Measurements from ENCODE around the gene ZNF17. TPM values are rescaled to one million over a fixed set of nuclear protein-coding genes. Genes with fewer than 3 reads are reported as not detected.

The ZNF17 gene
- total RNA-seq, 1 donor from 2014 or later: 10.8 TPM

DNA sequence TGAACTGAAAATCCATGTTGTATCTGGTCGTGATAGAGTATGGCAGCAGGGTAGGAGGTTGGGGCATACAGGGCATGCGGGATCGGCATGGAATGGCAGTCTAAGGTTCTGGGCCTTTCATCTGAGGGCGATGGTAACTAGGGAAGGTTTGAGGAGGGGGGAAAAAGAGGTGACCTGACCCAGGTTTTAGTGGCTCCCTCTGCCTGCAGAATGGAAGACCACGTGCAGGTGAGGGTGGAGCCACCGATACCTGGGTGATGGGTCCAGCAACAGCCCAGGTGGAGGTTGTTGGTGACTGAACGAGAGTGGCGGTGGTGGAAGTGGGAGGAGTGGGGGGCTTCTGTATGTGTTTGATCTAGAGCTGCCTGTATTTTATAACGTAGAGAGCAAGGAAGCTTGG lies 28.0 kb downstream of the ZNF17 start:
- H3F3A ChIP-seq (ENCODE audit: low read depth): no peaks in the 10 kb centered on the region
- peaks cover 4% of the 10 kb centered on the region for H4K20me1 ChIP-seq (ENCODE audit: low read depth)
- peaks cover 6% of the 10 kb centered on the region for H3K4me1 ChIP-seq
- Mint-ChIP-seq H3K4me3 (peak overlapping the region; percentile 30), H3K36me3 (peaks cover 79% of the 10 kb centered on the region), H3K4me1 (peaks cover 19% of the 10 kb centered on the region), H3K27me3 (ENCODE audit: insufficient read depth, low read depth) (peaks cover 12% of the 10 kb centered on the region), H3K9me3 (peaks cover 79% of the 10 kb centered on the region), H3K27ac (no peak overlapping the region)
- peaks cover 3% of the 10 kb centered on the region for H3K36me3 ChIP-seq
- H3K27ac ChIP-seq: no peak overlapping the region
- H3K4me2 ChIP-seq: no peak overlapping the region
- DNase-seq (ENCODE audit: low spot score): no peak
- H2AFZ ChIP-seq (replicated peaks): no peak overlapping the region
- peaks cover 68% of the 10 kb centered on the region for H3K79me2 ChIP-seq (ENCODE audit: low read depth)
- no peaks in the 10 kb centered on the region for H3K9me3 ChIP-seq (ENCODE audit: low read depth)
- H3K9ac ChIP-seq: no peak overlapping the region
- no peak for TF ChIP-seq EZH2 (IDR thresholded peaks at IDR 0.05)
- TF ChIP-seq, protein P1, sequence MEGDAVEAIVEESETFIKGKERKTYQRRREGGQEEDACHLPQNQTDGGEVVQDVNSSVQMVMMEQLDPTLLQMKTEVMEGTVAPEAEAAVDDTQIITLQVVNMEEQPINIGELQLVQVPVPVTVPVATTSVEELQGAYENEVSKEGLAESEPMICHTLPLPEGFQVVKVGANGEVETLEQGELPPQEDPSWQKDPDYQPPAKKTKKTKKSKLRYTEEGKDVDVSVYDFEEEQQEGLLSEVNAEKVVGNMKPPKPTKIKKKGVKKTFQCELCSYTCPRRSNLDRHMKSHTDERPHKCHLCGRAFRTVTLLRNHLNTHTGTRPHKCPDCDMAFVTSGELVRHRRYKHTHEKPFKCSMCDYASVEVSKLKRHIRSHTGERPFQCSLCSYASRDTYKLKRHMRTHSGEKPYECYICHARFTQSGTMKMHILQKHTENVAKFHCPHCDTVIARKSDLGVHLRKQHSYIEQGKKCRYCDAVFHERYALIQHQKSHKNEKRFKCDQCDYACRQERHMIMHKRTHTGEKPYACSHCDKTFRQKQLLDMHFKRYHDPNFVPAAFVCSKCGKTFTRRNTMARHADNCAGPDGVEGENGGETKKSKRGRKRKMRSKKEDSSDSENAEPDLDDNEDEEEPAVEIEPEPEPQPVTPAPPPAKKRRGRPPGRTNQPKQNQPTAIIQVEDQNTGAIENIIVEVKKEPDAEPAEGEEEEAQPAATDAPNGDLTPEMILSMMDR (IDR thresholded peaks at IDR 0.05): no peak
- no peak for TF ChIP-seq EZH2phosphoT487 (IDR thresholded peaks at IDR 0.05)
- H3K27me3 ChIP-seq: no peaks in the 10 kb centered on the region
- H3K4me3 ChIP-seq: no peak overlapping the region

DNA sequence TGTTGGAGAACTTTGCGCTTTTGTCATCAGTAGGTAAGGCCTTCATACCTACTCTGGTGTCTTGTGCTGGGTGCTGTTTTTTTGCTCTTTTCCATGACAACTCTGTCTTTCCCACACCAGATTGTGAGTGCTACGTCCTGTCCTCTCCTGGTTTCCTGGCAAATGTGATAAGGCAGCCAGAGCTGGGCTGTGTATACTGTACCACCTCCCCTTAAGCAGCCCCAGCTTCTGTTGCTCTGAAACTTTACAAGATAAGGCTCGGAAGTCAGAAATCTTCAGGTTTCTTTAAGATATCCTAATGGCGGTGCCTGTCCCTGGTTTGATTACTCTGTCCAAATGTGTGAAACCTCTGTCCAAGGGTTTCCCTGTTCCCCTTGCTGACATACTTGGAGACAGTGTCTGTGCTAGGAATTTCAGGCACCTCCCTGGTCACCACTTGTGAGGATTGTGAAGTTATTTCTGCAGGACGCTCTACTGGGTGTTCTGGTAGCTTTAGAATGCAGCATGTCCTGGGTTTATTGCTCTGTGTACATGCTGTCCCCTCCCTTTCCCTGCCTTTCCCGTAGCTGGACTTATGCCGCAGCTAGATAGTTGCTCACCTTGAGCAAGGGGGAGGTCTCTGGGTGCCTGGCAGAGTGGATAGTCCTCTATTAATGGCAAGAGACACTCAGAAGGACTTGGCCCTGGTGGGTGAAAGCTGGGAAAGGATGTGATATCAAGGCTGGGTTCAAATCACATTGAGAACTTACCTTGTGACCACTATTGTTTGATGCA lies 31.2 kb downstream of the ZNF17 start:
- H3F3A ChIP-seq (ENCODE audit: low read depth): no peaks in the 10 kb centered on the region
- Mint-ChIP-seq H3K27ac (no peak overlapping the region), H3K36me3 (peaks cover 79% of the 10 kb centered on the region), H3K4me1 (no peaks in the 10 kb centered on the region), H3K4me3 (no peak overlapping the region), H3K27me3 (ENCODE audit: insufficient read depth, low read depth) (peaks cover 3% of the 10 kb centered on the region), H3K9me3 (peaks cover 77% of the 10 kb centered on the region)
- TF ChIP-seq EZH2 (IDR thresholded peaks at IDR 0.05) (no peak), EZH2phosphoT487 (IDR thresholded peaks at IDR 0.05) (no peak)
- TF ChIP-seq, protein P1 (IDR thresholded peaks at IDR 0.05): no peak
- no peaks in the 10 kb centered on the region for H3K27me3 ChIP-seq
- H3K36me3 ChIP-seq: peaks cover 4% of the 10 kb centered on the region
- peaks cover 48% of the 10 kb centered on the region for H3K79me2 ChIP-seq (ENCODE audit: low read depth)
- DNase-seq (ENCODE audit: low spot score): no peak
- no peak overlapping the region for H3K9ac ChIP-seq
- peaks cover 4% of the 10 kb centered on the region for H4K20me1 ChIP-seq (ENCODE audit: low read depth)
- H3K4me1 ChIP-seq: no peaks in the 10 kb centered on the region
- no peak overlapping the region for H2AFZ ChIP-seq (replicated peaks)
- no peaks in the 10 kb centered on the region for H3K9me3 ChIP-seq (ENCODE audit: low read depth)
- H3K27ac ChIP-seq: no peak overlapping the region
- H3K4me3 ChIP-seq: no peak overlapping the region
- no peak overlapping the region for H3K4me2 ChIP-seq

DNA sequence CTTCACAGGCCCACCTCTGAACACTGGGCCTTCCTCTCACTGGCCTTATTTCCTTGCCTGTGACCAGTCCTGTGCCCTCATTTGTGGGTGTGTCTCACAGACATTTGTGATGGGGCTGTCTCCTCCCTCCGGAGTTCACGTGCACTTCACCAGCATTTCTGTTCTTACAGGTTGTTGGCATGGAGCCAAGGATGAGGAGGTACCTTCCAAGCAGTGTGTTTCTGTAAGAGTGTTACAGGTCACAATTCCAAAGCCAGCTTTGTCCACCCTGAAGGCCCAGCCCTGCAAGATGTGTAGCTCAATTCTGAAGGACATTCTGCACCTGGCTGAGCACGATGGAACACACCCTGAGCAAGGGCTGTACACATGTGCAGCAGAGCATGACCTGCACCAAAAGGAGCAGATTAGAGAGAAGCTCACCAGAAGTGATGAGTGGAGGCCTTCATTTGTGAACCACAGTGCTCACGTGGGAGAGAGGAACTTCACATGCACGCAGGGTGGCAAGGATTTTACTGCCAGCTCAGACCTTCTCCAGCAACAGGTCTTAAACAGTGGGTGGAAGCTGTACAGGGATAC lies 32.2 kb downstream of the ZNF17 start:
- H3K4me3 ChIP-seq: no peak overlapping the region
- no peak overlapping the region for H3K27ac ChIP-seq
- no peaks in the 10 kb centered on the region for H3K27me3 ChIP-seq
- H3K4me2 ChIP-seq: no peak overlapping the region
- no peaks in the 10 kb centered on the region for H3K4me1 ChIP-seq
- no peaks in the 10 kb centered on the region for H3F3A ChIP-seq (ENCODE audit: low read depth)
- H3K27me3 Mint-ChIP-seq (ENCODE audit: insufficient read depth, low read depth): peaks cover 3% of the 10 kb centered on the region
- peaks cover 38% of the 10 kb centered on the region for H3K79me2 ChIP-seq (ENCODE audit: low read depth)
- no peak overlapping the region for H3K9ac ChIP-seq
- no peaks in the 10 kb centered on the region for H3K4me1 Mint-ChIP-seq
- H3K9me3 Mint-ChIP-seq: peaks cover 75% of the 10 kb centered on the region
- H2AFZ ChIP-seq (replicated peaks): no peak overlapping the region
- no peak overlapping the region for H3K4me3 Mint-ChIP-seq
- peaks cover 4% of the 10 kb centered on the region for H4K20me1 ChIP-seq (ENCODE audit: low read depth)
- no peaks in the 10 kb centered on the region for H3K9me3 ChIP-seq (ENCODE audit: low read depth)
- no peak overlapping the region for H3K27ac Mint-ChIP-seq
- TF ChIP-seq, protein P1 (IDR thresholded peaks at IDR 0.05): no peak
- TF ChIP-seq EZH2phosphoT487 (IDR thresholded peaks at IDR 0.05) (no peak), EZH2 (IDR thresholded peaks at IDR 0.05) (no peak)
- no peak for DNase-seq (ENCODE audit: low spot score)
- peaks cover 76% of the 10 kb centered on the region for H3K36me3 Mint-ChIP-seq
- peaks cover 4% of the 10 kb centered on the region for H3K36me3 ChIP-seq
